Activated naive CD4-positive, alpha-beta T cell treated with anti-CD3 and anti-CD28 coated beads, Interleukin-2, amount 50 U/mL, for 24 hours (primary cell): ENCODE data around the gene RUNDC3A.
A peak's percentile ranks its signal among the peaks of the same experiment; 100 is the strongest.
"Not testable (repeated sequence)": the region's sequence is repeated elsewhere in the genome, so short reads cannot be mapped to it uniquely, and the experiment has no call there.

ENCODE experiments used
- H3K27ac Mint-ChIP-seq: one replicate; pipeline ENCODE4 v1.8.0; 2021; ENCODE audit warnings: mild to moderate bottlenecking, mixed read lengths
- H3K27me3 Mint-ChIP-seq: one replicate; pipeline ENCODE4 v1.8.0; 2021; ENCODE audit warnings: mixed read lengths
- H3K36me3 Mint-ChIP-seq: one replicate; pipeline ENCODE4 v1.8.0; 2021; ENCODE audit warnings: mixed read lengths
- H3K4me1 Mint-ChIP-seq: one replicate; pipeline ENCODE4 v1.8.0; 2021; ENCODE audit warnings: mixed read lengths
- H3K4me3 Mint-ChIP-seq: one replicate; pipeline ENCODE4 v1.8.0; 2021; ENCODE audit warnings: mild to moderate bottlenecking, mixed read lengths
- H3K9me3 Mint-ChIP-seq: one replicate; pipeline ENCODE4 v1.8.0; 2021; ENCODE audit warnings: mixed read lengths

The RUNDC3A gene

GRCh38 chr17:44353672-44354331, 45.4 kb downstream of the RUNDC3A start:
- H3K4me1 Mint-ChIP-seq, result peaks cover 10% of the 10 kb centered on the region
- no peak overlapping the region for H3K27ac Mint-ChIP-seq
- peaks cover 2% of the 10 kb centered on the region for H3K36me3 Mint-ChIP-seq
- peak overlapping the region; percentile 74 for H3K4me3 Mint-ChIP-seq
- H3K9me3 Mint-ChIP-seq, result no peaks in the 10 kb centered on the region
- no peaks in the 10 kb centered on the region for H3K27me3 Mint-ChIP-seq

GRCh38 chr17:44354582-44355561, 46.5 kb downstream of the RUNDC3A start:
- Mint-ChIP-seq H3K27me3 (no peaks in the 10 kb centered on the region), H3K36me3 (peaks cover 2% of the 10 kb centered on the region), H3K4me1 (peaks cover 13% of the 10 kb centered on the region), H3K9me3 (no peaks in the 10 kb centered on the region), H3K4me3 (peak overlapping the region; percentile 42), H3K27ac (no peak overlapping the region)

GRCh38 chr17:44355642-44356099, 47.3 kb downstream of the RUNDC3A start:
- Mint-ChIP-seq H3K27me3 (no peaks in the 10 kb centered on the region), H3K27ac (no peak overlapping the region), H3K4me3 (no peak overlapping the region), H3K36me3 (peaks cover 2% of the 10 kb centered on the region), H3K9me3 (no peaks in the 10 kb centered on the region), H3K4me1 (peaks cover 13% of the 10 kb centered on the region)

GRCh38 chr17:44356241-44356640, 47.8 kb downstream of the RUNDC3A start:
- H3K36me3 Mint-ChIP-seq, result peaks cover 2% of the 10 kb centered on the region
- H3K9me3 Mint-ChIP-seq, result no peaks in the 10 kb centered on the region
- no peak overlapping the region for H3K27ac Mint-ChIP-seq
- H3K4me3 Mint-ChIP-seq, result no peak overlapping the region
- H3K4me1 Mint-ChIP-seq, result peaks cover 13% of the 10 kb centered on the region
- no peaks in the 10 kb centered on the region for H3K27me3 Mint-ChIP-seq

- H3K4me1 Mint-ChIP-seq, result peaks cover 10% of the 10 kb centered on the region
- H3K27me3 Mint-ChIP-seq, result peaks cover 2% of the 10 kb centered on the region
- no peak overlapping the region for H3K4me3 Mint-ChIP-seq
- no peaks in the 10 kb centered on the region for H3K9me3 Mint-ChIP-seq
- no peak overlapping the region for H3K27ac Mint-ChIP-seq
- H3K36me3 Mint-ChIP-seq, result no peaks in the 10 kb centered on the region
Observed at GRCh38 chr17:44358066-44358465, 49.7 kb downstream of the RUNDC3A start.

- Mint-ChIP-seq H3K36me3 (no peaks in the 10 kb centered on the region), H3K27me3 (peaks cover 2% of the 10 kb centered on the region), H3K4me3 (no peak overlapping the region), H3K4me1 (peaks cover 8% of the 10 kb centered on the region), H3K9me3 (no peaks in the 10 kb centered on the region), H3K27ac (no peak overlapping the region)
Observed at GRCh38 chr17:44359006-44359405, 50.6 kb downstream of the RUNDC3A start.

GRCh38 chr17:44359458-44360143, 51.2 kb downstream of the RUNDC3A start:
- Mint-ChIP-seq H3K27me3 (peaks cover 2% of the 10 kb centered on the region), H3K36me3 (no peaks in the 10 kb centered on the region), H3K4me3 (no peak overlapping the region), H3K4me1 (peaks cover 8% of the 10 kb centered on the region), H3K9me3 (no peaks in the 10 kb centered on the region), H3K27ac (no peak overlapping the region)

GRCh38 chr17:44360144-44360533, 51.7 kb downstream of the RUNDC3A start:
- H3K4me1 Mint-ChIP-seq, result peaks cover 8% of the 10 kb centered on the region
- H3K9me3 Mint-ChIP-seq, result no peaks in the 10 kb centered on the region
- no peak overlapping the region for H3K4me3 Mint-ChIP-seq
- H3K27me3 Mint-ChIP-seq, result peaks cover 4% of the 10 kb centered on the region
- H3K36me3 Mint-ChIP-seq, result no peaks in the 10 kb centered on the region
- no peak overlapping the region for H3K27ac Mint-ChIP-seq

- Mint-ChIP-seq H3K9me3 (no peaks in the 10 kb centered on the region), H3K4me1 (peaks cover 8% of the 10 kb centered on the region), H3K27ac (no peak overlapping the region), H3K4me3 (no peak overlapping the region), H3K36me3 (no peaks in the 10 kb centered on the region), H3K27me3 (peaks cover 4% of the 10 kb centered on the region)
Observed at GRCh38 chr17:44360826-44361225, 52.4 kb downstream of the RUNDC3A start.

GRCh38 chr17:44361292-44362260, 53.2 kb downstream of the RUNDC3A start:
- H3K9me3 Mint-ChIP-seq, result no peaks in the 10 kb centered on the region
- H3K36me3 Mint-ChIP-seq, result no peaks in the 10 kb centered on the region
- H3K4me3 Mint-ChIP-seq, result no peak overlapping the region
- peaks cover 4% of the 10 kb centered on the region for H3K27me3 Mint-ChIP-seq
- peaks cover 8% of the 10 kb centered on the region for H3K4me1 Mint-ChIP-seq
- peak overlapping the region; percentile 66 for H3K27ac Mint-ChIP-seq

- H3K27me3 Mint-ChIP-seq, result peaks cover 8% of the 10 kb centered on the region
- H3K4me1 Mint-ChIP-seq, result peaks cover 8% of the 10 kb centered on the region
- H3K27ac Mint-ChIP-seq, result no peak overlapping the region
- H3K9me3 Mint-ChIP-seq, result no peaks in the 10 kb centered on the region
- H3K36me3 Mint-ChIP-seq, result no peaks in the 10 kb centered on the region
- peak overlapping the region; percentile 51 for H3K4me3 Mint-ChIP-seq
Observed at GRCh38 chr17:44362459-44362948, 54.1 kb downstream of the RUNDC3A start.

GRCh38 chr17:44362949-44363612, 54.7 kb downstream of the RUNDC3A start:
- Mint-ChIP-seq H3K4me3 (peak overlapping the region; percentile 62), H3K36me3 (no peaks in the 10 kb centered on the region), H3K27ac (no peak overlapping the region), H3K27me3 (peaks cover 10% of the 10 kb centered on the region), H3K9me3 (no peaks in the 10 kb centered on the region), H3K4me1 (peaks cover 5% of the 10 kb centered on the region)

- Mint-ChIP-seq H3K27me3 (peaks cover 12% of the 10 kb centered on the region), H3K4me1 (peaks cover 4% of the 10 kb centered on the region), H3K4me3 (peak within 1 kb of the TSS; percentile 76), H3K27ac (no peak within 1 kb of the TSS), H3K36me3 (no peaks in the 10 kb centered on the region), H3K9me3 (no peaks in the 10 kb centered on the region)
Observed at GRCh38 chr17:44363613-44364159, 55.3 kb downstream of the RUNDC3A start, which contains the start of gene FAM171A2. Gene FAM171A2 (minus strand): TSS chr17:44363853. CDS start chr17:44363714, 139 bp downstream.

- H3K27ac Mint-ChIP-seq, H3K36me3 Mint-ChIP-seq, H3K4me1 Mint-ChIP-seq, H3K9me3 Mint-ChIP-seq: not testable (repeated sequence)
- Mint-ChIP-seq H3K27me3 (peaks cover 16% of the 10 kb centered on the region), H3K4me3 (peak overlapping the region; percentile 57)
Observed at GRCh38 chr17:44365051-44365450, 56.6 kb downstream of the RUNDC3A start.
